ENCODE measurements around the gene ABHD15. TPM values are rescaled to one million over a fixed set of nuclear protein-coding genes. Genes with fewer than 3 reads are reported as not detected.

ABHD15 gene
- 5.5 and 9.8 TPM in 2 replicates for total RNA-seq

GRCh38 chr17:29566473-29567303 is at the start of gene ABHD15:
TSS of gene ABHD15 (minus strand) at chr17:29567037. CDS start at chr17:29566966, 71 bp downstream.

GRCh38 chr17:29592850-29593551 is 26.2 kb upstream of the ABHD15 start, which contains the start of gene ANKRD13B:
TSS of gene ANKRD13B (plus strand) at chr17:29593132. CDS start at chr17:29593622, 490 bp downstream.

GRCh38 chr17:29589524-29590410 is 22.9 kb upstream of the ABHD15 start, which contains the start of gene GIT1:
TSS of gene GIT1 (minus strand) at chr17:29589648. CDS start at chr17:29589378, 270 bp downstream.

GRCh38 chr17:29568331-29569244 is 1.8 kb upstream of the ABHD15 start, which contains the start of gene TP53I13:
TSS of gene TP53I13 (plus strand) at chr17:29568701. CDS start at chr17:29568759, 58 bp downstream.

Other genes starting within 250 kb of the ABHD15 start
- 108 and 115 TPM in 2 replicates for gene TAOK1, start 176.7 kb downstream of the ABHD15 start, total RNA-seq
- gene TP53I13, start 1.7 kb upstream of the ABHD15 start, total RNA-seq = 25.3 and 26.7 TPM in 2 replicates
- 59.8 and 75.4 TPM in 2 replicates for gene GIT1, start 22.6 kb upstream of the ABHD15 start, total RNA-seq
- gene ANKRD13B, start 26.1 kb upstream of the ABHD15 start, total RNA-seq = 16.9 and 19.5 TPM in 2 replicates
- gene CORO6, start 55.9 kb upstream of the ABHD15 start, total RNA-seq = 2.1 and 4.3 TPM in 2 replicates